ENCODE measurements around the gene PNMA6E.

Gene PNMA6E
- 0 reads per million in 2 donors for total RNA-seq

GRCh38 chrX:153401133-153401764 is at the start of gene PNMA6E:
Gene PNMA6E (minus strand): TSS chrX:153401350. CDS start chrX:153398849, 2,501 bp downstream.
- DNase-seq = no peak

- DNase-seq = no peak
These were observed 49.8 kb upstream of the PNMA6E start for GRCh38 chrX:153450949-153451277.

- no peak for DNase-seq
These were observed 49.2 kb upstream of the PNMA6E start for GRCh38 chrX:153450114-153450948.

GRCh38 chrX:153449368-153450113 is 48.4 kb upstream of the PNMA6E start:
- DNase-seq = no peak

DNA sequence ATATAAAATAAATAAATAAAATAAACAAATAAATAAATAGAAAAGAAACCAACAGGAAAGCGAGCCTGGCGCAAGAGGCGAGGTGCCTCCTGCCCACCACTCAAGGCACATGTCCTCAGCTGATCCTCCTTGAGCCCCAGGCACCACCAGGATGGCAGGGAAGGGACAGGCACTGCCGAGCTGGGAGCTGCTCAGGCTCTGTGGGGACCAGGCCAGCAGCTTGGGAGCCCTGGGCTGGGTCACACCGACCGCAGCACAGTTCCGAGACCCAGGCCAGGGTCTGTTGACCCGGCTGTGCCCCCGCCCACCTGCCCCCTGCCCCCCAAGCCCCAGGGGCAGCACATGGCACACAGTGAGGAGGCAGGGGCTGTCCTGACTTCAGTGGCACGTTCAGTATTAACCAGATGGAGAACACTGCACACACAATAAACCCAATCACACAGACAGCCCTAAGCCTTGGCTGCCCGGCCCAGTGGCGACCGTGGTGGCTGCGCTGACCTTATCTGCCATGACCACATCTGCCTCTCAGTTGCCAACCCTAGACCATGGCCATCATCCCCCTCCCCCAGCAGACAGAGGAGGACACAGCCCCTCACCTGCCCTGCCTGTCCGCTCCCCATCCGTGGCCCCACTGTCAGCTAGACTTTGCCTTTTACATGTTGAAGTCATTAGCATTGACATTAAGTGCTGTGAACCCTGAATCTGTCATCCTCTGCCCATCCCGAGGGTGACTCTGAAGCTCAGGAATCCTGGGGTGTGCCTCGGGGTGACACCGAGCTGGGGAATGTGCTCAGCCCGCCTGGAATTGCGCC is 47.6 kb upstream of the PNMA6E start:
- no peak for DNase-seq

DNA sequence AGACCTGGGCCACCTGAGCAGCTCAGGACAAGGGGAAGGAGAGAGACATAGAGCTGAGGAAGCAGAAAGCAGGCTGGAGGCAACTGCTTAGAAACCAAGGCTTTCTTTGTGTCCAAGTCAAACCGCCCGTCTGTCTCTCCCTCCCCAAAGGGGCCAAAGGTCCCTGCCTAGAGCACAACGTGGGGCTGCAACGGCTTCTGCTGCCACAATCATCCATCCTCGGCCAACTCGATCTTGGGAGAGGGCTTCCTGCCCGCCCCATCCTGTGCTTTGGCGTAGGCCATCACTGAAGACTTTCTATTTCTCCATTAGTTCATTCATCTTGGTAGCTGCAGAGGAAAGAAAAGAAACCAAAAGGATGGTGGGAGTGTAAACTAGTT is 46.4 kb upstream of the PNMA6E start:
- DNase-seq = no peak

DNA sequence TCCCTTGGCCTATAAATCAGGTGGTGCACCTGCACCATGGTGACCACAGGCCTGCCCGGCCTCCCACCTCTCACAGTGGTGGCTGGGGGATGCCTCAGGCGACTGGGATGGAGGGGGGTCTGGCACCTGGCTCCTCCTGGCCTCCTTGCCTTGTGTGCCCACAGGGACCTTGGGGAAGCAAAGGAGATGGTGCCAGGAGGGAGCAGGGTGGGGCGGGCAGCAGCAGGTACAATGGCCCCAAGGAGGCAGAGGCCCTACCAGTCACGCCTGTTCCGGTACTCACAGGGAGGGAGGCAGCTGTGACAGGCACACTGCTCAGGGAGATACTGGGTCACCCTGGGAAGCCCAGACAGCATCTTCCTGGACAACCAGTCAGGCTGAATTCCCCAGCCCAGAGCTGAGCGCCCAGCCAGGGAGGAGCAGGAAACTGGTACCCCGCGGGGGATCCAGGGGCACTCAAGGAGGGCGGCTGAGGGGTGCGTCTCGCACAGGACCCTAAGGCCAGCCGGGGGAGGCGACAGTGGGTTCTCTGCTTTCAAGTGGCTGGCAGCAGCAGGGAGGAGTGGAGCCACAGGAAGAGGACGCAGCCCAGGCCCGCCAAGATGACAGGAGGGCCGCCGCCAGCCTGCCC is 45.9 kb upstream of the PNMA6E start:
- no peak for DNase-seq

DNA sequence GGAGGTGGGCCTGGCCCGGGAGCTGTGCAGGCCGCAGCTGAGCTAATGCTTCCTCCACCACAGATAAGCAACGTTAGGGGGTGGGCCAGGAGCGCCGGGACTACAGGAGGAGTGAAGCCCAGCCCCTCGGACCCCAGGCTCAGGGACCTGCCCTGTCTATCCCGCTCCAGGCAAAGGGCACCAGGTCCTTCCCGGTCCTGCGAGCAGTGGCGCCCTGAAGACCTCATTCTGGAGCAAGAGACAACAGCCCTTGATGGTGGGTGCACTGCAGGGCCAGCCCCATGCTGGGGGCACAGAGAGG is 45.4 kb upstream of the PNMA6E start:
- DNase-seq = no peak

GRCh38 chrX:153445856-153446635 is 44.9 kb upstream of the PNMA6E start, which contains the start of gene TREX2:
Gene TREX2 (minus strand): TSS chrX:153446056. CDS start chrX:153445430, 626 bp downstream.
- DNase-seq = no peak

GRCh38 chrX:153445106-153445855 is 44.1 kb upstream of the PNMA6E start:
- no peak for DNase-seq

DNA sequence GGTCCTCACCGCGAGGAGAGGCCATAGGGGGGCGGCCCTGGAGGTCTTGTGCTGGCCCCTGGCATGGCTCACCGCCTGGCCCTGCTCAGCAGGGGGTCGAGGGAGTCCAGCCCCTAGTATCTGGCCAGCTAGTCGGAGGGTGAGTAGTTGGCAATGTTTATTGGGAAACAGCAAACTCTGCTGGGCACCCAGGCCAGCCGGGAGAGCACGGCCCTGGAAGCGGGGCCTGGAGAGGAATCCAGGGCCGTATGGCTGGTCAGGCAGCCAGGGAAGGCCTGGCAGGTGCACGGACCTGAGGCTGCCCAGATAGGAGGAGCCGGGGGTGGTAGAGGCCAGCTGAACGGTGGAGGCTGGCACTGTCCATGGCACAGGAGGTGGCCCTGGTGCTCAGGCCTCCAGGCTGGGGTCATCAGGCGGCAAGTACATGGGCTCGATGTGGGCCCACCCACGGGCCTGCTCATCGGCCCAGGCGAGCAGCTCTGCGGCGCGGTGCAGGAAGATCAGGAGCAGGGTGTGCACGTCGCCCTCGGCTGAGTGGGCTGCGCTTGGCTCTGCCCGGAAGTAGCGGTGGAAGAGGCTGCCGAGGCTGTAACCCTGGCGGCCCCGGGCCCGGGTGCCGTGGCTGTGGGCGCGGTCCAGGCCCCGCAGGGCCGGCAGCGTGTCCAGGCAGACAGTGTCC is 43.3 kb upstream of the PNMA6E start:
- no peak for DNase-seq

DNA sequence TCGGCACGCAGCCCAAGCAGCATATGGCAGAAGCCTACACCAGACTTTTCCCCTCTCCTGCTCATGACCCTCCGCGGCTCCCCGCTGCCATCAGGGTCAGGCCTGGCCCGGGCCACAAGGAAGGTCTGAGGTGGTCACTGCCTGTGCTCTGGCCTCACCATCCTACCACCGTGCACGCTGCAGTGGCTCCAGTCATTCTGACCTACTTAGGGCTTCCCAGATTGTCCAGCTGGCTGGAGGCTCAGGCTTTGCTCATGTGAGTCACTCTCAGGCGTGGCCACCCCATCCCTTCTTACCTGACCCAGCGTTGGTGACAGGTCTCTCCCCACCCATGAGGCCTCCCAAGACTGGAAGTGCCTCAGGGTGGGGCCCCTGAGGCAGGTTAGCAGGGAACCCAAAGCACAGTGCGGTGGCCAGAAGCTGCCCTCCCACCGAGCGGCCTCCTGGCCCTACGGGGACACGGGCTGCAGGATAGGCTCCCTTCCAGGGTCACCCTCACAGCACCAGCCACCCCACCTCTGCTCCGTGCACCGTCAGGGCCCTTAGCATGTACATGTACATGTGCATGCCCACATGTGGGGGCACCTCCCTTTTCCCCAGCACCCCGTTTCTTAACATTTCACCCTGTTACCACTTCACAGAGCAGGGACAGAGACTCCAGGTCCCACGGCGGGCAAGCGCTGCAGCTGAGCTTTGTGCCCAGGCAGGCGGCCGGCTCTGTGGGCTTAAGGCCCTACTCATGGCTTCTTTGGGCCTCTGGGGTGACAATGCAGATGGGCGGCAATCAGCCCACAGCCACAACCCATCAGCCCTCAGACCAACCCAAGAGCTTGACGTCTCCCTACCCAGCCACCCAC is 42.6 kb upstream of the PNMA6E start:
- DNase-seq = no peak

DNA sequence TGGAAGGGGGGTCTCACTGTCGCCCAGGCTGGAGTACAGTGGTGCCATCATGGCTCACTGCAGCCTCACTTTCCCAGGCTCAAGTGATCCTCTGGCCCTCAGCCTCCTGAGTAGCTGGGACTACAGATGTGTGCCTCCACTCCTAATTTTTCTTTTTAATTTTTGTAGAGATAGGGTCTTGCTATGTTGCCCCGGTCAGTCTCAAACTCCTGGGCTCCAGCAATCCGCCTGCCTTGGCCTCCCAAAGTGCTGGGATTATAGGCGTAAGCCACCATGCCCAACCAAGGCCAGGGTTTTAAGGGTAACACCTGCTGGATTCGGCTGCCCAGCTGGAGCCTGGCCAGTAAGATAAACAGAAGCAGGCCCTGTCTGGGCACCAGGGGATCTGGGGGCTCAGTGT is 41.3 kb upstream of the PNMA6E start:
- no peak for DNase-seq

- DNase-seq = no peak
These were observed 40.8 kb upstream of the PNMA6E start for GRCh38 chrX:153441981-153442380.

DNA sequence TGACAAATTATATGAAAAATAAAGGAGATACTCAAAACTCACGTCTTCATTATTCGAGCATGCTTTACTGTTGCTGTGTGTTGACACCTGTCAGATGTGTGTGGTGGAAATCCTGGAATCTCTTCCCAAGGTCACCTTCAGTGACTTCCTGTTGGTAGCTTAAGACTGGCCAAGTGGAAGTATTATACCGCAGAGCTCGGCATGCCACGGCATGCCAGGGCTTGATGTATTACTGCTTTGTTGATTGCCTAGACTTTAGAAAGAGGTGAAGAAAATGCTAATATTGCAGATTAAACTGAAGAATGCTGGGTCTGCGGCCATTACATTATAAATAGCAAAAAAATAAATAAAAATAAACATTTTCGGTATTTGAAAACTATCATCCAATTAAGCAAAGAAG is 40.1 kb upstream of the PNMA6E start:
- DNase-seq = no peak

- DNase-seq = no peak
These were observed 39.5 kb upstream of the PNMA6E start for GRCh38 chrX:153440556-153441135.

GRCh38 chrX:153439977-153440376 is 38.8 kb upstream of the PNMA6E start:
- no peak for DNase-seq

DNA sequence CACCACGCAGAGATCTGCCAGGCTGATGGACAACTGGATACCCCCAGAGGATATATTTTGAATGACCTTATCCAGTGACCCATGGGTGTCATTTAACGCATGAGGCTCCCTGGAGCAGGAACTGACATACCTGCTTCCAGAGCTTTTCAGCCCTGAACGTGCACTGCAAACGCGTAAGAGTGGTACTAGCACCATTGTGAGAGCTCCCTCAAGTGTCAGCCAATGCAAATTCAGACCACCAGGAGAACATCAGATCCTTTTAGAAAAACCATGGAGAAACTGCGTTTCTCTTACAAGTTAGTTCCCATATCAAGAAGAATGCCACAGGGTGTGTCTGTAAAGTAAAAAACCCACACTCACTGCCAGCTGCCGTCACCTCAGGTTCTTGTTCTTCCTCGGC is 37.4 kb upstream of the PNMA6E start:
- DNase-seq = no peak

- no peak for DNase-seq
These were observed 34.7 kb upstream of the PNMA6E start for GRCh38 chrX:153435845-153436244.

Data from T-helper 9 cell (primary cell).